Kidney (tissue), 14 donors: ENCODE results near the gene PXDN. TPM values are rescaled to one million over a fixed set of nuclear protein-coding genes. Genes with fewer than 3 reads are reported as not detected.

ENCODE experiments used
- DNase-seq, 5 donors: peaks; one replicate each; pipeline ENCODE4 v3.0.0-alpha.2; 2013 to 2020
- FAIRE-seq: peaks from 2 replicates; lab custom pipeline; 2012; peaks lifted over from hg19 to GRCh38; lab: Jason Lieb, UNC
- H3K27ac ChIP-seq, 2 donors: one replicate each; pipeline ENCODE4 v1.7.0; 2013; ENCODE audit warnings: low read depth in 2 of 2, low read length in 2 of 2, inconsistent platforms in 1 of 2
- H3K27me3 ChIP-seq: one replicate; pipeline ENCODE4 v1.7.1; 2013; ENCODE audit warnings: low read length, inconsistent platforms; ENCODE audit not compliant: control insufficient read depth, insufficient read depth
- H3K36me3 ChIP-seq, 3 donors: one replicate each; pipeline versions ENCODE4 v1.7.0 to v1.7.1; 2013; ENCODE audit warnings: low read length in 3 of 3, control low read depth in 1 of 3, inconsistent platforms in 1 of 3; ENCODE audit not compliant: insufficient read depth in 3 of 3, control insufficient read depth in 2 of 3
- H3K4me1 ChIP-seq, 3 donors: one replicate each; pipeline versions ENCODE4 v1.7.0 to v1.7.1; 2013; ENCODE audit warnings: low read length in 3 of 3, inconsistent platforms in 1 of 3, low read depth in 1 of 3; ENCODE audit not compliant: control insufficient read depth in 2 of 3, insufficient read depth in 2 of 3
- H3K4me3 ChIP-seq, 3 donors: one replicate each; pipeline versions ENCODE4 v1.7.0 to v1.8.1; 2013; ENCODE audit warnings: low read length in 3 of 3, control low read depth in 1 of 3, inconsistent platforms in 1 of 3
- H3K9ac ChIP-seq, 3 donors: one replicate each; pipeline versions ENCODE4 v1.7.0 to v1.7.1; 2013; ENCODE audit warnings: low read length in 3 of 3, control low read depth in 1 of 3, inconsistent platforms in 1 of 3
- H3K9me3 ChIP-seq, 3 donors: one replicate each; pipeline versions ENCODE4 v1.7.0 to v1.7.1; 2013; ENCODE audit warnings: low read length in 3 of 3, control low read depth in 1 of 3, inconsistent platforms in 1 of 3; ENCODE audit not compliant: control insufficient read depth in 2 of 3, insufficient read depth in 1 of 3
- CTCF ChIP-seq: IDR thresholded peaks from 3 replicates; pipeline ENCODE4 v1.5.1; 2012; ENCODE audit warnings: mild to moderate bottlenecking, moderate library complexity, borderline replicate concordance; ENCODE audit not compliant: insufficient read depth; ENCODE audit errors: extremely low read depth
- intact Hi-C: fragments of 100-400 bp; cut with DNase I; formaldehyde crosslinking; loops from one replicate; pipeline ENCODE4 v1.11.1; 2022
- polyA plus RNA-seq: library from polyadenylated mRNA; stranded (reverse); fragments of 350-450 nt; fragmentation: Illumina TruSeq; extraction: RNeasy Lipid Tissue Mini Kit (QIAGEN cat#74804); gene quantifications from one replicate; pipeline ENCODE4 v1.2.3, GENCODE V29; 2014; ENCODE audit warnings: low read depth, low replicate concordance; ENCODE audit not compliant: insufficient read depth
- total RNA-seq: library from RNA; stranded (reverse); fragmentation: NEBNext Ultra II Directional; extraction: Animal tissue kit (Norgen Biotek cat#: 25700); gene quantifications from one replicate; pipeline ENCODE4 v1.2.1, GENCODE V29; 2021
- donor health status: control.
- donor health status: control.
- donor health status: control.
- donor health status: control.
- donor health status: control.
- donor health status: DM: yes; HTN: yes; CAD: no.
- donor health status: Normal renal cell carcinoma (clear cell type).

PXDN gene
- total and polyA plus RNA-seq, 2 donors from 2014 or later = 4.7 to 42.3 TPM

- no peak overlapping the region for H3K9ac ChIP-seq
- no peak overlapping the region for H3K4me3 ChIP-seq
- peaks cover 0 to 2% (median 0%) of the 10 kb centered on the region in 3 donors for H3K9me3 ChIP-seq
- no peak for DNase-seq
- no peaks in the 10 kb centered on the region for H3K4me1 ChIP-seq
- no peak overlapping the region for H3K27ac ChIP-seq
- intact Hi-C loops = no loop called here
- peaks cover 5 to 13% (median 6%) of the 10 kb centered on the region in 3 donors for H3K36me3 ChIP-seq
- FAIRE-seq = no peak
- no peaks in the 10 kb centered on the region for H3K27me3 ChIP-seq
- no peak for TF ChIP-seq CTCF
These were observed 62.2 kb downstream of the PXDN start for GRCh38 chr2:1682181-1682440.

- Histone ChIP-seq H3K27me3 (no peaks in the 10 kb centered on the region), H3K9ac (no peak overlapping the region), H3K9me3 (peaks cover 0 to 2% (median 0%) of the 10 kb centered on the region in 3 donors), H3K4me1 (no peaks in the 10 kb centered on the region), H3K4me3 (no peak overlapping the region), H3K36me3 (peaks cover 5 to 12% (median 6%) of the 10 kb centered on the region in 3 donors), H3K27ac (no peak overlapping the region)
- DNase-seq = no peak
- intact Hi-C loops = no loop called here
- no peak for FAIRE-seq
- TF ChIP-seq CTCF = no peak
These were observed 62.8 kb downstream of the PXDN start for GRCh38 chr2:1681323-1682180.

GRCh38 chr2:1681017-1681318 is 63.3 kb downstream of the PXDN start:
- FAIRE-seq (no peak), DNase-seq (no peak)
- H3K4me3 ChIP-seq = no peak overlapping the region
- no peak overlapping the region for H3K9ac ChIP-seq
- TF ChIP-seq CTCF = no peak
- peaks cover 5 to 12% (median 6%) of the 10 kb centered on the region in 3 donors for H3K36me3 ChIP-seq
- no peak overlapping the region for H3K27ac ChIP-seq
- intact Hi-C loops = no loop called here
- no peaks in the 10 kb centered on the region for H3K4me1 ChIP-seq
- H3K27me3 ChIP-seq = no peaks in the 10 kb centered on the region
- H3K9me3 ChIP-seq = peaks cover 0 to 2% (median 0%) of the 10 kb centered on the region in 3 donors
